Myocyte (in vitro differentiated cells): Measurements from ENCODE around the gene CBLN3. TPM values are rescaled to one million over a fixed set of nuclear protein-coding genes. Genes with fewer than 3 reads are reported as not detected.
A peak's percentile ranks its signal among the peaks of the same experiment; 100 is the strongest.
"Not testable (repeated sequence)": the region's sequence is repeated elsewhere in the genome, so short reads cannot be mapped to it uniquely, and the experiment has no call there.

ENCODE experiments used
- DNase-seq: peaks from one replicate; pipeline ENCODE4 v3.0.0-alpha.2; 2012; ENCODE audit warnings: low read depth
- polyA plus RNA-seq: library from polyadenylated mRNA; unstranded; fragments of >200 nt; gene quantifications from one replicate; pipeline ENCODE4 v1.2.1, GENCODE V29; 2012; ENCODE audit warnings: missing spikeins
- total RNA-seq: library from RNA; depleted of rRNA; stranded (reverse); fragments of >200 nt; gene quantifications from 2 replicates; pipeline ENCODE4 v1.2.3, GENCODE V29; 2014

Gene CBLN3
- total RNA-seq, result 1.0 and 1.2 TPM in 2 replicates
- 9.1 TPM for polyA plus RNA-seq

DNA sequence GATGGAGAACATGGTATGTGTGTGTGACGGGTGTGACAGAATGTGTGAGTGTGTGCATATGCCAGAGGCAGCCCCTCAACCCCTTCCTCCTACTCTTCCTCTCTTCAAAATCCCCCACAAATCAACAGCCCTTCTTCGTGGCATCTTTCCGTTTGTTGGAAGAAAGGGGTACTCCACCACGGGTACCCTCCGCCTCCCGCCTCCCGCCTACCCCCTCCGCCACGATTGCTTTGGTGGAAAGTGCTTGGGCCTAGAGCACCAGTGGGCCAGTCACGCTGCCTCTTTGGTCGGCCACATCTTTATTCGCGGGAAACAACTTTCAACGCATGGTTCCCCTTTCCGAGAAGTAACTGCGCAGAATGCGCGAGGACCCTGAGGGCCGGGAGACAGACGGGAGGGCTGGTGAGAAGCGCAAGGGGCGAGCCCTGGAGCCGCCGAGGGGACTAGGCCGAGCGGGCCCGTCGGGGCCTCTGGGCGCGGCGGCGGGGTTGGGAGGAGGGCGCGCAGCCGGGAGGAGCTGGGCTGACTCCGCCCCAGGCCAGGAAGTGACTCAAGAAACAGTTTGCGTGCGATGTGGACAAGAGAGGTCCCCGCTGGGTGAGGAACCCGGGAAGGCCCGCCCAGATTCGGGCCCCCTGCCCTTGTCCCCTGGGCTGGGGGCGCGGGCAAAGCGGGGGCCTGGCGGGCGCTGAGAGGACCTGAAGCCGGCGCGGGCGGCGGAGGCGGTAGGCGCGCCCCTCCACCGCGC is at the start of gene CBLN3, which contains the start of gene KHNYN:
Gene CBLN3 (minus strand): TSS at position 274 of the 748 bp plus-strand sequence. CDS start 614 bp downstream, outside the sequence.
Gene KHNYN (plus strand): TSS at position 560 of the 748 bp plus-strand sequence. CDS start 777 bp downstream, outside the sequence.
- peak; percentile 93 for DNase-seq

DNA sequence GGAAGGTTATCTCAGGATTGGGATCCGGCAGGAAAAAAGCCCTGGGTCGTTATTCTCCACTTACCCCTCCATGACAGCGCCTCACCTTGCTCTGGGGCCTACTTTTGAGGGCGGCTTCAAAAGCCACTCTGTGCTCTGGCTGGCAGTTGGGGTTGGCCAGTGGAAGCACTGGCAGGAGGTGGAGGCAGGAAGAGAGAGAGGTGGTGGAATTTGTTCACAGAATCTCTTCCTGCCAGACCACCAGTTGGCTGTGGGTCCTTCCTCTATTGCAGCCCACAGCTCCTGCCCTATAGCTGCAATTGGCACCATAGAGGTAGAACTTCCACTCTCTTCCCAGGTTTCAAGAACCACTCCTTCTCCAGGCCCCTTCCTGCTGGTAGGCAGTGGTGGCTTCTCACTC is 45.8 kb upstream of the CBLN3 start:
- DNase-seq, result no peak

DNA sequence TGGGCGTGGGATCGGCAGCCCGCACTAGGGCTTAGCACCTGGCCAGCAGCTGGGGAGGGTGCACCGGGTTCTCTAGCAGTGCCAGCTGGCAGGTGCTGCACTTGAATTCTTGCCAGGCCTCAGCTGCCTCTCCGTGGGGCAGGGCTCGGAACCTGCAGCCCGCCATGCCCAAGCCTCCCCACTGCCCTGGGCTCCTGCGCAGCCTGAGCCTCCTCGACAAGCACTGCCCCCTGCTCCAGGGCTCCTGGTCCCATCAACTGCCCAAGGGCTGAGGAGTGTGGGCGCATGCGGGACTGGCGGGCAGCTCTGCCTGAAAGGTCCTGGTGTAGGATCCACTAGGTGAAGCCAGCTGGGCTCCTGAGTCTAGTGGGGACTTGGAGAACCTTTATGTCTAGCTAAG is 43.7 kb upstream of the CBLN3 start:
- no peak for DNase-seq

DNA sequence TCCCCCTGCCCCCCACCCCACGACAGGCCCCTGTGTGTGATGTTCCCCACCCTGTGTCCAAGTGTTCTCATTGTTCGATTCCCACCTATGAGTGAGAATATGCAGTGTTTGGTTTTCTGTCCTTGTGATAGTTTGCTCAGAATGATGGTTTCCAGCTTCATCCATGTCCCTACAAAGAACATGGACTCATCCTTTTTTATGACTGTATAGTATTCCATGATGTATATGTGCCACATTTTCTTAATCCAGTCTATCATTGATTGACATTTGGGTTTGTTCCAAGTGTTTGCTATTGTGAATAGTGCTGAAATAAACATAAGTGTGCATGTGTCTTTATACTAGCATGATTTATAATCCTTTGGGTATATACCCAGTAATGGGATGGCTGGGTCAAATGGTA is 41.0 kb upstream of the CBLN3 start:
- not testable (repeated sequence) for DNase-seq

DNA sequence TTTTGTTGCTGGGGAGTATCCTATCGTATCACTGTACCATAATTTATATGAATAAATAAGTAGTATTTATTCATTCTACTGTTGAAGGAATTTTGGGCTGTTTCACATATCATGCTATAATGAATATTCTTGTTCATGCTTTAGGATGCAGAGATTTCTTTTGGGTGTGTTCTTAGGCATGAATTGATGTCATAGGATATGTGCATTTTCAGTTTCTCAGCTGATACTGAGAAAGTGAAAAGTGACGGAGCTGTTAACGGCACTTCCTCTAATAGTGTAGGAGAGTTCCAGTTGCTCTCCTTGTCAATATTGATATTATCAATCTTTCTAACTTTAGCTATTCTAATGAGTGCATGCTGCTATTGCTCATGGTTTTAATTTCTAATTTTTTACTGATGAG is 36.3 kb upstream of the CBLN3 start:
- DNase-seq, result no peak

DNA sequence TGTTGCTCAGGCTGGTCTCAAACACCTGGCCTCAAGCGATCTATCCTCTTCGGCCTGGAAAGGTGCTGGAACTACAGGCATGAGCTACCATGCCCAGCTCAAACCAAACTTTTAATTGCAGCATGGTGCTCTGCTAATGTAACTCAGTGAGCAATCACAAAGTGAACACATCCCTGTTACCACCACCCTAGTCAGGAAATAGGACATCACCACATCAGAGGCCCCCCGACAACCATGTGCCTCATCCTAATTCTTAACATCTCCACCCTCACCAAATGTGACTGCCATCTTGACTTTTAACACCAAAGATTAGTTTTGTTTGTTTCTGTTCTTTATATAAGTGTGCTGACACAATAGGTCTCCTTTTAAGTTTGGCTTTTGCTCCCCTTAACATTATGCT is 35.9 kb upstream of the CBLN3 start:
- DNase-seq, result no peak

DNA sequence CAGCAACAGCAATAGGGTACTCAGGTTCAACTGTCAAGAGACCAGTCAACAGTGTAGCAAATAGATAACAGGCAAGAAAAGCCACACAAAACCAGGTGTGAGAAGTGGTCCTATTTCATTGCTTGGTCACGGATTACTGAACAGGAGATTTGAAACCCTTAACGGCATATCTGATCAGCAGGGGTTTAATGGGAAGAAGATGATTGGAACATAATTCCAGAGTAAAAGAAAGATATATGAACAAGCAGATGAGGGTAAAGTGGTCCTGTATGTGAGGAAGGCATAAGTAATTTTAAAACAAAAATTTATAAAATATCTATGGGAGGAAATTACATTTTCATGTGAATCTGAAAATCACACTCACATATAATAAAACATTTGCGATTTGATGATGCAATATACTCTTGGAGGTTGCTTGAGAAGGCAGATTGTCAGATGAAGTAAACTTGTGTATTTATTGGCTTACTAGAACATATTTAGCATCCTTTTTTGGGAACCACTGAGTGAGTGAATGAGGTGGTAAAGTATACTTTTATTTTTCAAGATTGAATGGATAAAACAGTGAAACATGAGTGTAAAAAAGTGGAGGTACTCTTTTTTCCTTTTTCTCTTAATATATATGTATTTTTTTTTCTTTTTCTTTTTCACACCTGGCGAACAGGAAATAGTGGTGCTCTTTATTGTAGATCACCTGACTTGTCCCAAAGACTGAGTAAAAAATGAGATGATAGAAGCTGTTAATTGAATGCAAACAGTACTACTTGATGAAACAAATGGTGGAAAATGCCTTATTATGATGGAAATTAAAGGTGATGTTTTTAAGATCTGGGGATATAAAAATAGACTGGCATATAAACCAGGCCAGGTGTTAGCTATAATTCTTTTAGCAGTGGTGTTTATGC is 34.7 kb upstream of the CBLN3 start:
- DNase-seq, result no peak

DNA sequence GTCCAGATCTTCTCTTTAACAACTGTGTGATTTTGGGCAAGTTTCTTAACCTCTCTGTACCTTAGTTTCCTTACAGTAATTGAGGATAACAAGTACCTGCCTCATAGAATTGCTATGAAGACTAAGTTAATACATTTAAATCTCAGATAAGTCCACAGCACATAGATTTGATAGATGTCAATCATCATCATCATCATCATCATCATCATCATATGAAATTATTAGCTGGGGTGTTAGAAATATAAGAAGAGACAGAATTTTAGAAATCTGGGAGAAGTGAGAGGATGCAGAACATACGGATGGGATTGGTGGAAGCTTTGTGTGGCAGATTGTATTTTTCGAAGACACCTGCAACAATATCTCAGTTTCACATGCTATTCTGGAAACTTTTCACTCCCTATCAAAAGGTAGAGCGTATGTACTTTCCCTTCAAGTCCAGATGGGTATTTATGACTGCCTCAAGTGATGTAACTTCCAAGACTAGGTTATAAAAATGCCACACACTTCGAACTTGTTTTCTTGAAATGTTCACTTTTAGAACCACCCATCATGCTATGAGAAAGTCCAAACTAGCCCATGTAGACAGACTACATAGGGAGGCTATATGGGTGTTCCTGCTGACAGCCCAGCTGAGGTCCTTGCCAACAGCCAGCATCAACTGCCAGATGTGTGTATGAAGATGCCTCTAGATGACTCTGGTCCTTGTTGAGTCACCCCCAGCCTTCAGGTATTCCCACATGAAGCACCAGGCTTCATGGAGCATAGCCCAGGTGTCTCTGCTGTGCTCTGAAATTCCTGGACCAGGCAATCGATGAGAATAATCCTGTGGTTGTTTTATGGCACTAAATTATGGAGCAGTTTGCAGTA is 33.8 kb upstream of the CBLN3 start:
- DNase-seq, result no peak

DNA sequence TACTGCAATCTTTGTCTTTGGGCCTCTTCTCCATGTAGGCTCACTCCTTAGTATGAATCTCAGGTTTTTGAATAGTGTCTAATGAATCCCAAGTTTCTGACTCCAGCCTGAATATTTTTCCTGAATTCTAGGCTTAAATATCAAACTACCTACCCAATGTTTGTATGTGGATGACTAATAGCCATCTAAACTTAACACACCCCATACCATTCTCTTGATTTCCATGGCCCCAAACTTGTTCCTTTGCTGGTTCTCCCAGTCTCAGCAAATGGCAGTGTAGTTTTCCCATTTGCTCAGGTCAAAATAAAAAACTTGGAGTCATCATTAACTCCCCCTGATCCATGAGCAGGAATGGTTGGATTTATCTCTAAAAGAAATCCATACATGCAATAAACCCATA is 31.9 kb upstream of the CBLN3 start:
- DNase-seq, result no peak

DNA sequence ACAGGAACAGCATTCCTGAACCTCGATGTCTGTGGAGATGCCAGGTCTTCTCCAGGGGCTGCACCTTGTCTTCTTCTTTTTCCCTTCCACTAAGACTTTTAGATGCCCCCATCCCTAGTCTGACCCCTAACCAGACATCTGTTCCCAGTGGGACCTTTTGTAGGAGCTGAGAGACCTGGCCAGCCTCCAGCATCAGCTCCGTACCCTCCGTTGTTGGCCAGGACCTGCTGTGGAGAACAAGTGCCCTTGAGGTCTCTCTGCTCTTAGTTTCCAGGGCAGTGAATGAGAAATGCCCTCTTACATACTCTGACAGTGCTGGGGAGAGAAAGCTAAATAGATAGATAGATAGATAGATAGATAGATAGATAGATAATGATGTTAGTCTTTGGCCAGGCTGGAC is 29.9 kb upstream of the CBLN3 start:
- no peak for DNase-seq

DNA sequence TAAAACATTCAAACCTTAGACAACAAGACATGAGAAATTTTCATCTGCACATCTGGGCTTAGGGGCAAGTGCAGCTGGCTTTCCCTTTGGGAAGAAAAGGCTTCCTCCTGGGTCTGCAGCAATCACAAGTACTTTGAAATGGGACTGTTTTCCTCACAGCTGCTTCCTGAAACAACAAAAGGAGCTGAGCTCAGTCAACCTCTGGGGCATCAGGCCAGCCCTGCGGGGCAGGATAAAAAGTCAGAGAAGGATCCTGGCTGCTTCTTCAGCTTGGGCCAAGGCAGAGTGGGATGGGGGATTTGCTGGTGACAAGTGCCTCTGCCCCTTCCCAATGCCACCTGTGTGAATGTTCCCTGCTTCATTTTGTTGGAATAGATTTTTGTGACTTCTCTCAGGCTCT is 29.3 kb upstream of the CBLN3 start:
- DNase-seq, result no peak

DNA sequence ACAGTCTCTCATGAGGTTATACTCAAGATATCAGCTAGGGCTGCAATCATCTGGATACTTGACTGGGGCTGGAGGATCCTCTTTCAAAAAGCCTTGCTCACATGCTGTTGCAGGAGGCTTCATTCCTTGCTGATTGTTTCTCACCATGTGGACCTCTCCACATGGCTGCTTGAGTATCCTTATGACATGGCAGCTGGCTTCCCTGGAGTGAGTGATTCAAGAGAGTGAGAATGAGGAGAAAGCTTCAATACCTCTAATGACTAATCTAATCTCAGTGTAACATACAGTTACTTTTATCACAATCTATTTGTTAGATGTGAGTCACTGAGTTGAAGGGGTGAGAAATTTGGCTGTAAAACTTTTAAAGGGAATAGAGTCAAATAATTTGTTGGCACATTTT is 27.5 kb upstream of the CBLN3 start:
- no peak for DNase-seq

DNA sequence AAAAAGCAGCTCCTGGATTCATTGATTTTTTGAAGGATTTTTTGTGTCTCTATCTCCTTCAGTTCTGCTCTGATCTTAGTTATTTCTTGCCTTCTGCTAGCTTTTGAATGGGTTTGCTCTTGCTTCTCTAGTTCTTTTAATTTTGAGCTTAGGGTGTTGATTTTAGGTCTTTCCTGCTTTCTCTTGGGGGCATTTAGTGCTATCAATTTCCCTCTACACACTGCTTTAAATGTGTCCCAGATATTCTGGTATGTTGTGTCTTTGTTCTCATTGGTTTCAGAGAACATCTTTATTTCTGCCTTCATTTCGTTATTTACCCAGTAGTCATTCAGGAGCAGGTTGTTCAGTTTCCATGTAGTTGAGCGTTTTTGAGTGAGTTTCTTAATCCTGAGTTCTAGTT is 21.4 kb upstream of the CBLN3 start:
- not testable (repeated sequence) for DNase-seq

DNA sequence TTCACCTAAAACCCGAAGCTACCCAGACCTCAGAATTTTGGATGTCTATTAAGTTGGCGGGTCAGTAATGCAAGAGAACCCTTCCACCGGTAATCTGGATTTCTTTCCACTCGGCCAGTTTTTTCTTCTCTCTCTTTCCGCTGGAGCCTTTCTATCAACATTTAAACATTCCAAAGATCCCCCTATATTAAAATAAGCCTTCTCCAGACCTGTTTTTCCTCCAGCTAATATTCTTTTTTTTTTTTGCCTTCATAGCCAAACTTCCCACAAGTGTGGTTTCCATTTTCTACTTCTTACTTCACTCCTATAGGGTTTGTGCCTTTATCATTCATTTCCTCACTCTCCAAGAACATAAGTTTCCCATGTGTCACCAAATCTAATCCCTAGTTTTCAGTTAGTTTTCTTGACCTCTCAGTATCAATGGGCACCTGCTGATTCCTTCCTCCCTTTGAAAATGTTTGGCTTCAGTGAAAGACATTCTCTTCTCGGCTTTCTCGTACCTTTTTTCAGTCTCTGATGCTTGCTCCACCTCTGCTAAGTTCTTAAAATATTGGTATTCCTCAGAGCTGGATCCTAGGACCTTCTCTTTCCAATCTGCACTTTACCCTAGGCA is 13.7 kb upstream of the CBLN3 start:
- DNase-seq, result peak; percentile 6

DNA sequence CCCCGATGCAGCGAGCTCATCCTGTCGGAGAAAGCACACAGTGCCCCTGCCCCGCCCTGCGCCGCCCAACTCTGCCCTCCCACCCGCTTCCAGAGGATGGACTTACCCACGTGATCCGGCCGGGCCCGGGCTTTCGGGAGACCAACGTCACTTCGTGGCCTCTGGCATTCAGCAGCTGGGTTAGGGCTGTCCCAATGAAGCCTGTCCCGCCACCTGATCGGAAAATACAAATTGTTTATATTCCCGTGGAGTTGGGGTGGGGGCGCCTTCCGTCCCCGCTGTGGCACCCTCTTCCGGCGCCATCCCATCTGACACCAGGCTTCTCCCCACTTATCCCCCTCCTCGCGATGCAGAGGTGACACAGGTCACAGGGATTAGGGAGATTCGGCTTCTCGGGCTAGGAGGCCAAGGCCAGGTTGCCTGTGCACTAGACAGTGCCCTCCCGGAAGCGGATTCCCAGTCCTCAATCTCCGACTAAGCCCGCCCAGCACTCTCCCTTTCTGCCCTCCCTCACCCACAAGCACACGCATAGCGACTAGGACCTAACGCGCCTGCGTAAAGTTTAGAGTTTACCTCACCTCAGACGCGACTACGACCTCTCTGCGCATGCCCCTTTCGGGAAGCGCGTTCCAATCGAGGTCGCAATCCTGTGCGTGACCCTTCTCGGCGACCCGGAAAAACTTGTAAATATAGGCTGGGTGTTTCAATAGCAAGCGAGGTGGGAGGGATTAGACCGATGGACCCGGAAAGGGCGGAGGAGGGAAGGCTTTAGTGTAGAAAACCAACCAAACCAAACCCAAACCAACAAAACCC is 13.0 kb upstream of the CBLN3 start, which contains the start of gene SDR39U1:
Gene SDR39U1 (minus strand): TSS at position 537 of the 813 bp plus-strand sequence. CDS start 7 bp downstream, at position 530.
- DNase-seq, result peak; percentile 100

DNA sequence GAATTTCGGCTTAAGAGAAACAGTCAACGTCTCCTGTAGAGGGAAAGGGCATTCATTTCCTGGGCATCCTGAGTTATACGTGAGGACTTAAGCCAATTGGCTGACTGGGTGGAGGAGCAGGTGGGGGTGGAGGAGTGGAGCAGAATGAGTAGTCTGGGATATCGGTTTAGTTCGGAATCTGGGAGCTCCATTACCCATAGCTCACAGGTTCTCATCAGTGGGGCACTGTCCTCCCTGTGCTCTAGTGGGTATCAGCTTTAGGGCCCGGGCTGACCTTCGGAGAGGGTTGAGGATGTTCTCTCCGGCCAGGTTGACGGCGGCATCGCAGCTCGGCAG is 12.4 kb upstream of the CBLN3 start:
- no peak for DNase-seq

DNA sequence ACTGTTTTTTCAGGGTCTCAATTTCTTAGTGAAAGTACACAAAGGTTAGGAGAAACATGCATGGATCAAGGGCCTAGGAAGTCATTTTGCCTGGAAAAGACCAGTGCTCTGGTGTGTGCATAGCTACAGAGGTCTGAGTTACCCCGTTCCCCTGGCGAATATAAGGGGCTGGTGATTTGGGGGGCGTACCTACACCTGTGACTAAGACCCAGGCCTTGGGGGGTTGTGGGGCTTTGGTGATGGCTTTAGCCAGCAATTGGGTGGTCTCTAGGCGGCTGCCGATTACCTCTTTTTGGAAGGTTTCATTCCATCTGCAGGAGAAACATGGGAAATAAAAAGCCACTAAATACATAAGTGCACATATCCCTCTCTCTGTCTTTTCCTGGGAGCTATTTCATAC is 12.0 kb upstream of the CBLN3 start:
- DNase-seq, result no peak

DNA sequence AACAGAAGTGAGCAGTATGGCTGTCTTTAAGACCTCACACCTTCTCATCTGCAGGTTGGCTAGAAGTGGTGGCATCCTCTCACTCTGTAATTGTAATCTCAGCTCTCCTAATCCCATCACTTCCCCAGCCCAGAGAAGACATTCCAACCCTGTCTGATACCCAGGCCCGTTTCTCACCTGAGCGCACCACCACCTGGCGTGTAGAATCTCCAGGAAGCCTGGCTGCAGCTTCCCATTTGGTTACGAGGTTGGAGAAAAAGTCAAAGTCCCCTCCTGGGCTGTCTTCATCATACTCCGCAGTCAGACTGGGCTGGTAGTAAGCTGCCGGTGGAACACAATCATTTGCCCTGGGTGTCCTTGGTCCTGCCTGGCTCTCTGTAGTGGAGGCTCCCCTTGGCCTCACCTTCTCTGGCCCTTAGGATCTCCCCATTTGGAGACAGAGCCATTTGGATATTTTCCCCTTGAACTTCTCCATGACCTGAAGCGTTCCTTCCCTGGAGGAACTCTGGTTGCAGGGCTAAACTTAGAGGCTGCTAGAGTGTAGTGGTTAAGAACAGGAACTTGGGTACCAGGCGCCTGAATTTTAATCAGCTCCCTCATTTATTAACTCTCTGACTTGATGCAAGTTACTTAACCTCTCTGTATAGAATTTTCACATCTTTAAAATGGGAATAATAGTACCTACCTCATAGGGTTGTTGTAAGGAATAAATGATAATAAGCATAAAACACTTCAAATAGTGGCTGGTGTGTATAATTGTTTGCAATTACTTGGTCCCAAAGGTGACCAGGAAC is 11.3 kb upstream of the CBLN3 start:
- DNase-seq, result no peak
